ENCODE data around the gene C4orf54.

Gene C4orf54

DNA sequence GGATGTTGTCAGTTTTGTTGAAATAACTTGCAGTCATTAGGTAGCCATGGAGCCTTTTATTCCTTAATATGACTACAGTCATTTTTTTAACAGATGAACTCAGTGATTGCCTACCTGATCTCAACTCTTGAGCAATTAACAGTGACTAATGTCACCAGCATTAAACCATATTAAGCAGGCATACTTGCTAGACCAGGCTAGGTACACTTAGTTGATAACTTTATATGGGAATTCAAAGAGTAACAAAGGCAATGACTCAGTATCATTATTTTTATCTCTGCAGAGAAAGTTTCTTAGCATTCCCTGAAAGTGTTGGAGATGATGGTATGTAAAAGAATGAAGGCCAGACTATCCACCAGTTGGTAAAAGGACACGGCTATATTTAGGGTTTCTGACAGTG is at the start of gene C4orf54:
TSS of gene C4orf54 (minus strand) at position 31 of the 400 bp plus-strand sequence. CDS start 3,180 bp downstream, outside the sequence.
- DNase-seq = no peak

DNA sequence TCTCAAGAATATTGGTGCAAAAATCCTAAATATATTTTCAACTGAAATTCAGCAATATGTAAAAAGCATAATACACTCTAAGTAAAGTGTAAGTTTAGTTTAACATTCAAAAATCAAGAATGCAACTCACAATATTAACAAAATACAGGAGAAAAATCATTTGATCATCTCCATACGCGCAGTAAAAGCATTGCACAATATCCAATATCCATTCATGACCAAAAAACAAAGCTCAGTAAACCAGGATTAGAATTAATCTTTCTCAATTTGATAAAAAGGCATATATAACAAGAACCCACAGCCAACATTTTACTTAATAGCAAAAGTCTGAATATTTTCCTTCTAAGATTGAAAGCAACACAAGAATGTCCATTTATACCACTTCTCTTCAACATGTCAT is 48.3 kb upstream of the C4orf54 start:
- DNase-seq = no peak

DNA sequence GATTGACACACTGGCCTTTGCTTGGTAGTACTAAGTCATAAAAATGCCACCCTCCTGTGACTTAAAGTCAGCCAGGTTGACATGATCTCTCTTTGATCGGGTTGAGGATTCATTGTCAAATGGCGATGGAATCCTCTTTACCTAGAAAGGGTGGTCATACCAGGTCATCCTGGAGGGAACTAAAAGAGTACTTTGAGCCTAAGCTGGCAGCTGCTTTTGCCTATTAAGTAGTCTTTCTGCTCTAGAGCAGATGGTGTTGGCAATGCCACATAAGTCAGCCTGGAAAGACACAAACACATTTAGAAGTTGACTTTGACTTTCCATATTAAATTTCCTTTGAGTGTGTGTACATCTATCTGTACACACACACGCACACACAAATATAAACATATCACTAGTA is 39.2 kb upstream of the C4orf54 start:
- DNase-seq = no peak

DNA sequence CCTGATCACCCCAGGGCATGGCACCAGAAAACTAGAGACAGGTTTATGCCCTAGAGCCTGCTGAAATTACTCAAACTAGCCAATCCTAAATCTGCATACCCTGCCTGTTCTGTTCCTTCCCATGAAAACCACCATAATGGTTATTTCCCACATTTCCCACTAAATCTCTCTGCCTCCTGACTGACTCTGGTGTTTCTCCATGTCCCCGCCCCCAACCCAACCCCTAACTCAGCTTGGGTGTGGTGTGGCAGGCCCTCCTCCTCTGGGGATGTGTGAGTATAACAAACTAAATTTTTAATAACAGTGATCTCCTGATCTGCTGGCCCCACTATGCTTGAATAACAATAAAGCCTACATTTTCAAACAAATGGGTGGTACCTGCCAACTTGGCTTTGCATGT is 35.5 kb upstream of the C4orf54 start:
- no peak for DNase-seq

DNA sequence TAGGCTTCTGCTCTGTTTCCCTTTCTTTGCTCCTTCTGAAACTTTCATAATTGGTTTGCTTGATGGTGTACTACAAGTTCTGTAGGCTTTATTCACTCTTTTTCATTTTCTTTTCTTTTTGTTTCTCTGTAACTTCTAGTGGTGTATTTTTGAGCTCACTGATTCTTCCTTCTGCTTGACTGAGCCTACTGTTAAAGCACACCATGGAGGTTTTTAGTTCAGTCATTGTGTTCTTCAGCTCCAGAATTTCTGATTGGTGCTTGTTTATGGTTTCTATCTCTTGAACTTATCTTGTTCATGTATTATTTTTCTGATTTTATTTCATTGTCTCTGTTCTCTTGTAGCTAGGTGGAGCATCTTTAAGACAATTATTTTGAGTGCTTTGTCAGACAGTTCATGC is 33.4 kb upstream of the C4orf54 start:
- DNase-seq = no peak

DNA sequence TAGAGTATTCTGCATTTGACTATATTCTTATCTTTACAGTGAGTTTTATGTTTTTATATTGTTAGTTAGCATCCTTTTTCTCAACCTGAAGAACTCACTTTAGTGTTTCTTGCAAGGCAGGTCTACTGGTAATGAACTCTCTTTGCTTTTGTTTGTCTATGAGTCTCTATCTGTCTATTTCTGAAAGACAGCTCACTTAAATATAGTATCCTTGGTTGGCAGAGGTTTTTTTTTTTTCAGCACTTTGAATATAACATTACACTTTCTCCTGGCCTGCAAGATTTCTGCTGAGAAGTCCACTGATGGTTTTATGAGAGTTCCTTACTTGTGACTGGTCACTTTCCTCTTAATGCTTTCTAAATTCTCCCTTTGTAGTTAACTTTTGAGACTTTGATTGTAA is 32.8 kb upstream of the C4orf54 start:
- no peak for DNase-seq

DNA sequence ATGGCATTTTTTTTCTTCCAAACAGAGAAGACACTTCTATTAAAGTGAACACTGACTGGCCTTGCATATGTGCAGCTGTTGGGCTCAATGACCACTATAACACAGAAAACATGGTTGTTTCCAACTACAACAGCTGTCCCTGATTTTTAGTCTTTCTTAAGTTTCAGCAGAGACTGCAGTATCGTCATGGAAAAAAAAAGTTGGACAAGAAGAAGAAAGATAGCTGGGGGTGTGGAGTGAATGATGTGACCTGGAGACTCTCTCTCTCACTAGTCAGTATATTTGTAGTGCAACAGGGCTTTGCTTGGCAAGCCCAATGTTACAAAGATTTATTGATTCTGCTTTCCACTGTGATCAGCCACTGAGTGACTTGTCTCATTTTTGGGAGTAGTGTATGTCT is 29.5 kb upstream of the C4orf54 start:
- DNase-seq = no peak

DNA sequence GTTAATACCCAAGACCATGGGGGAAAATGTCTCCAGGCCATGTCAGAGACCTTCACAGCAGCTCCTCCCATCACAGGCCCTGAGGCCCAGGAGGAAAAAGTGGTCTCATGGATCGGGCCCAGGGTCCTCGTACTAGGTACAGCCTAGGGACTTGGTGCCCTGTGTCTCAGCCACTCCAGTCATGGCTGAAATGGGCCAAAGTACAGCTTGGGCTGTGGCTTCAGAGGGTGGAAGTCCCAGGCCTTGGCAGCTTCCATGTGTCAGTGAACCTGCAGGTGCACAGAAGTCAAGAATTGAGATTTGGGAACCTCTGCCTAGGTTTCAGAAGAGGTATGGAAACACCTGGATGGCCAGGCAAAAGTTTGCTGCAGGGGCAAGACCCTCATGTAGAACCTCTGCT is 27.6 kb upstream of the C4orf54 start:
- DNase-seq = no peak

DNA sequence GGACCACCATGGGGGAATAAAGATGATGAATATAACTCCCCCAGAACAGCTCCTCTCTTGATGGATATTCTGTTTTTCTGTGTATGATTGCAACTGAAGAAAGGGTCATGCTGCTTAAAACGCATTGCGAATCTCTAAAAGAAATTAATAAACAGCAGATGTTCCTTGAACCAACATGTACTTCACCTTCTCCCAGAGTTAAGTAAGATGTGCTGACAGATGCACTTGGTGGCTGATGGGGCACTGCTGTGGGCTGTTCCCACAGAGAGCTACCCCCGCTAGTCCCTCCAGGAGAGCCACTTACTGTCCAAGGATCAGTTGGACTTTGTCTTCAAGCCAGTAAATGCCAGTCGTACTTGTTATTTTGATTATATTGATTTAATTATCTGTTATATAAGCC is 26.3 kb upstream of the C4orf54 start:
- no peak for DNase-seq

DNA sequence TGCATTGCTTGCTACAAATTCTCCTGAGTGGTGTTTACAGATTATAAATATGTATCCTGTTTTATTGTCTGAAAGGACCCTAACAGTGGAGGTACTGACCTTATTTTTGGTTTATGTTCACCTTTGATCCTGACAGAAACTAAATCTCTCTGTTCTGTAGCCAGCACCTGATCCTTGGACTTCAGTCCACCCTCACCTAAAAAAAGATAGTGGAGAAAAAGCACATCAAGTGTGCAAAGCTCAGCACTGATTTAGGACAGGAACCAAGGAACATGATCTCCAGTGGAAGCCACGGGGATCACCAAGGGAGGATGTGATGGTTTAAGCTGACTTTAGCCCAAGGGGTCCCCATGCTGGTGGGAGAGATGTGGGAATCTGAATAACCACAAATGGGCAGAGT is 22.3 kb upstream of the C4orf54 start:
- no peak for DNase-seq

DNA sequence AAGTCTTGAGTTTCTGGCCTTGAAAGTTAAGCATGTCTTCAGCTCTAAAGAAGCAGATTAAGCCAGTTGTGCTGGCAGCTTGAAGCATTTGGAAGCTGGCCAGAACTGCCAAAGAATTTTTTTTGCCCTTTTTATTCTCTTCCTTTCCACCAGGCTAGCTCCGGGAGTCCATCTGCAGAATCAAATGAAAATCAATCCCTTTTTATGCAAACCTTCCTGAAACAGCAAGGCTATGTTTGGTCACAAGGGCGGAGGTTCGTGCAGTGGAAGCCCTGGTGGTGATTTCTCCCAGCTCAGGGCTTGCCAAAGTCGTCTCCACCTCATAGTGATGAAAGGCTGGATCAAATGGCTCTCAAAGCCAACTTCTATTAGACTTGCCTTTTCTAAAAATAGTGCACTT is 21.6 kb upstream of the C4orf54 start:
- no peak for DNase-seq

DNA sequence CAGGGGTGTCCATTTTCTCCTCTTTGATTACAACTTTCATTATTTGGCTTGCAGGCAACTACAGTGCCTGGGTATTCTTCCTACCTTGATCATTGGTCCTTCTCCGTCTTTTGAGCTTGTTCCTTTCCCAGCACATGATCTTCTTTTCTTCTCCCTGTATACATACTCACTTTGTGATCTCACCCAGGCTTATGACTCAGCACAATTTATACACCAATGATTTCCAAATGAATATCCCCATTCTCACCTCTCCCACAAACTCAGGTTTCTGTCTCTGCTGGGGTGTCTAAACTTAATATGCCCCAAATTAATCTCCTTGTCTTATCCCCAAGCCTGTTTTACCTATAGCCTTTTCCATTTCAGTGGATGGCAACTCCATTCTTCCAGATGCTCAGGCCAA is 19.5 kb upstream of the C4orf54 start:
- no peak for DNase-seq

DNA sequence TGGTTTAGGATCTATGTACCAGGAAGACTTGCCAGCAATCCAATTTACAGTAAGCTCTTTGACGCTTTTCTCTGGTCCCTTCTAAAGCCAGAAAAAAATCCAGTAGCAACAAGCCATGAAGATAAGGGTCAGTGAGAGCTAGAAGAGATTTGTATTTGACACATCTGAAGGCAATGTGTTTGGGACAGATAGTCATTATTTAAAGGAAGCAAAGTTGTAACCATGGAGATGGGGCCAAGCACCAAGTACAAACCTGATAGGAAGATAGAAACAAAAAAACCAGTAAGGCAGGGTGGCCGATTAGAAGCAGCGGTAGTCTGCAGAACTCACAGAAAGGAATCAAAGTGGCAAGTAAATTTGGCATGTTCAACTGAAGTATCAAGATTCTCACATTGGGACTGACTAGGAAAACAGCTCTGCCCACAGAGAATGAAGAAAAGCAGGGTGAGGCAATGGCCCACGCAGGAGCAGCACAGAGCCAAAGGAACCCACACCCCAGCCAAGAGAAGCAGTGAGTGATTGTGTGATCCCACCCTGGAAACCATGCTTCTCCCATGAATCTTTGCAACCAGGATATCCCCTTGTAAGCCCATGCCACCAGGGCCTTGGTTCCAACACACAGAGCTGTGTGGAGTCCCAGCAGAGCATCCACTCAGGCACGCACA is 12.9 kb upstream of the C4orf54 start:
- DNase-seq = no peak

DNA sequence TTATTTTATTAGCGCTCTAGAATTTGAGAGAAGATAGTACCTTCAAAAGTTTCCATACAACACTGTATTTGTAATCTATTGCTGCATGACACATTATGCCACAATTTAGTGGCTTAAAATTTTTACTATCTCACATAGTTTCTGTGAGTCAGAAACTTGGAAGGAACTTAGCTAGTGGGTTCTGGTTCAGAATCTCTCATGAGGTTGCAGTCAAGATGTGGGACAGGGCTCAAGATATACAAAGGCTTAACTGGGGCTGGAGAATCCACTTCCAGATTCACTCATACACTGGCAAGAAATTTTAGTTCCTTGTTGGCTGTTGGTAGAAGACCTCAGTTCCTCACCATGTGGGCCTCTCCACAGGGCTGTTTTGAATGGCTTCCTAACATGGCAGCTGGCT is 11.5 kb upstream of the C4orf54 start:
- DNase-seq = no peak

DNA sequence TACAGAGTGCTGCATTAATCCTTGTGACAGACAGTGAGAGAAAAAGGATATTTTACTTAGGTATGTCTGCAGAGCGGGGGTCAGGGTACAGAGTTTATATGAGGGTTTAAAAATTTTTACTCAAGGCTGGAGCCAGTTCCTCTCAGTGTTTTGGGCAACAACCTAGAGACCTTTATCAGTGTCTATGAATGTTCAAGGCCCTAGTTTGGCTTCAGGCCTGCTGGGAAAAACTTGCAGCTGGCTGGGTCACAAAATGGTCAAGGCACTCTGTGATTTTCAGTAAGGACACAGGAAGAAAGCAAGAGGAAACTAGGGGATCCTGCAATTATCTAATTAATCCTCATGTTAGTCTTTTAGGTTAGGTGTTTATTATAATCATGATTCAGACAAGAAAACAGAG is 10.8 kb upstream of the C4orf54 start:
- DNase-seq = no peak

DNA sequence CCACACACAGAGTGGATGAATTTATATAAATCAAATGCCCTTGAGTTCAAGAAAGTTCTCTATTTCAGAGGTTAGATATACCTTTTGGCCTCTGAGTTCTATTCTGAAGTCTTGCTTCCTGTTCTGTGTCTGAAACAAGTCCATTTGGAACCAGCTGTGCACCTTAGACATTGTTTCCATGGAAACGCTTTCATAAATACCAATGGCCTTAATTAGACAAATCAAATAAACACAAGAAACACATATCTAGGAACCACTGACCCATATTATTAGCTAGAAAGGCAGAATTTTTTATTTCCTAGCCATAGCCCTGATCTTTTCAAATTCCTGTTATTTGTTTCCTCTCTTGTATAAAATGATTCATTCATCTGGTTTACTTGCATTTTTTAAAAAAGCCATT is 8.4 kb upstream of the C4orf54 start:
- no peak for DNase-seq

DNA sequence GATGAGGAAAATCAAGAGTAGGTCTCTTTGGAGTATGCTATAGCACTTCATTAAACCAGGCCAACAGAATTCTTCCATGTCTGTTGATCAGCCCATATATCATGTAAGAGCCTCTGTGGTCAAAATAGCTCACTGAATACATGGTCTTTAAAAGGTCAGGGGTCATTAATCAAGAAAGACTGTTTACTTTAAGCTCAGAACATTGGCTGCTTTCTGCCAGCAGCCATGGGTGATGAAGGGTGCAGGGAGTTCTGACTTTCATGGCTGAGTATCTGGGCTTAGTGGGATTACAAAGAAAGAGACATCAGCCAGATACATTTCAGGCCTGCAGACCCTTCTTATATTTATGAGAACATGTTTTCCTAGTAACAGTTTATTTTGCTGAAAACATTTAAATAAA is 7.1 kb upstream of the C4orf54 start:
- no peak for DNase-seq

DNA sequence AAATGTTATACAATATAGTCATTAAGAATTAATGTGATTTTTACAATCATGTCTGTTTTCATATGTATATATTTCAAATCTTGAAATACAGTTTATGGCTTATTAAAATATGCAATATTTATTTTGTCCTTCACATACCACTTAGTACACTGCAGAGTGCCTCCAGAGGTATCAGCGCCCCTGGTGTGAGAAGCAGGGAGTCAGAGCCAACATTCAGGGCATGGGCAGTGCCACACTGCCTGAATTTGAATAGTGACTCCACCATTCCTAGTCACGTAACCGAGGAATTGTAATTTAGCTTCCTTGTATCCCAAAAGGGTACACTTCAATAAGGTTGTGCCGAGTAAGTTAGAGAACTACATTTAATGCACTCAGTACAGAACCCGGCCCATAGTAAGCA is 4.3 kb upstream of the C4orf54 start:
- no peak for DNase-seq

DNA sequence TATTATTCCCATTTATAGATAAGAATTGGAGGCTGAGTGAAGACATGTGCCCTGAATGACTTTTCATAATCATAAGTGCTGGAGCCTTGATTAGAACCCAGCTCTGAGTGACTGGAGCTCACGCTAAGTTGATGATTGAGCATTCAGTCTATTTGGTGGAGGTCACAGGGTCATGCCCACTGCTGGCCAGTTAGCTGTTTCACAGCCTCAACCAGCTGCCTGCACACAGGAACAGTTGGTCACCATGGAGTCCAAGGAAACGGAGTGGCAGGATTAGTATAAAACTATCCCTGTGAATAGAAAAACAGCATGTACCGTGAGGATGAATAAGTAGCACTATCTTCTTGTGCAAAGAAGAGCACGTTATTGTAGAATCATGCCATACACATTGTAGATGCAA is 1.0 kb upstream of the C4orf54 start:
- no peak for DNase-seq

DNA sequence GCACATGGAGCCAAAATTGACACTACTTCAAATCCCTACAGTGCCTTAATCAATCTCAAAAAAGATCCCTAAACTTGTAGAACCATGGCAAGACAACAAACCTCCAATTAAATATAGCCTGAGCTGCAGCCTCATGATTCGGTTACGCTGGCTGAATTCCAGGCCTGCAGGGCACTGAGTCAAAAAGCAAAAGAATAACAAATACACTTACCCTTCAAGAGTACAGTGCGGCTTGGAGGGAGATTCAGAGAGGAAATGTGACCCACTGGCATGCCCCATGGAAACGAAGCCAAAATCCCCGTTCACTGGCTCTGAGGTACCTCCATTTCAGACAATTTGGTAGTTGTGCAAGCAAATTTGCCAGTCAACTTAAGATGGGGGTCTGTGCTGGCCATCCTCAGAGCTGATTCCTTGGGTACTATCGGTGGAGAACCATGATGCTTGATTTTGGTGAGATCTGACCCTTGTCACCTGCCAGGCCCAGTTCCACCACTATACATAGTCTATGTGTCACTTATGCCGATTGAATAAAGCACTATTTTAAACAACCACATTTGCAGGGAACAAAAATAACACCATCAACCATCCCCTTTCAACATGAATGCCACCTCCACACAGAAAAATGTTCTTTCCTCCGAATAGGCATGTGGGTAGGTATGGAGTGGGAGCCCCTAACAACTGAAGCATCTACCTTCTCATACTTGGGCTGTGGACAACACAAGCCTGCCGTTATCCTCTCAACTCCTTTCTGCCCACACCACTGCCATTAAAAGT is 2.1 kb downstream of the C4orf54 start:
- DNase-seq = no peak

DNA sequence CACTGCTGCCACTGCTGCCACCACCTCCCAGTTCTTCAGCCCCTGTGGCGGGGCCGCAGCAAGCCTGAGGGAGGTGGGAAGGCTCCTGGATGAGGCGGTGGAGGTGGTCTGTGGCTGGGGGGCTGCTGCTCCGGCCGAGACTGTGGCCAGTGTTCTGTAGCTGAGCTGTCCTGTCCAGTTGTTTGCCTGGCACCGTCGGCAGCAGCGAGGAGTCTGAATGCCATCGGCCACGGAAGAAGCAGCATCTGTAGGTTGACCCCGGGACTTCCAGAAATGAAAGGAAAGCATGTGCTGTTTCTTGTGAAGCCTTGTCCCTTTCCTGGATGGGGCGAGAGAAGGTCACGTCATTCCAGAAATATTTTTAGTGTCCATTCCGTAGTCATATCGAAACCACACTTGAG is 3.3 kb downstream of the C4orf54 start:
- no peak for DNase-seq

DNA sequence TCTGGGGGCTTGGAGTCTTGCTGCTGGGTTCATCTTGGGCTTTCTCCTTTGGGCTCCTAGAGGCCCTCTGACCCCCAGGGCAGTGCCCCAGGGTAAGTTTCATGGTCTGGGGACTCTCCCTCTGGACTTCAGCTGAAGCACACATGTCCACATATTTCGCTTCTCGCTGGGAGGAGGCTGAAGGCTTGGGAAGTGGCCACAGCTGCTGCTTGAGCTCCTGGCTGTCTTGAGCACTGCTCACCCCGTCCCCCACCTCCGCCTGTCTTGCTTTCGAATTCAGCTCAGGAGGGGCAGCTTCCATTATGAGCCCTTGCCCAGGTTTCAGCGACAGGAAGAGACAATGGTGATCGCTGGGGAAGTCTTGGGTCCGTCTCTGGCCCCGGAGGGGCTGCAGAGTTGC is 3.7 kb downstream of the C4orf54 start:
- no peak for DNase-seq

DNA sequence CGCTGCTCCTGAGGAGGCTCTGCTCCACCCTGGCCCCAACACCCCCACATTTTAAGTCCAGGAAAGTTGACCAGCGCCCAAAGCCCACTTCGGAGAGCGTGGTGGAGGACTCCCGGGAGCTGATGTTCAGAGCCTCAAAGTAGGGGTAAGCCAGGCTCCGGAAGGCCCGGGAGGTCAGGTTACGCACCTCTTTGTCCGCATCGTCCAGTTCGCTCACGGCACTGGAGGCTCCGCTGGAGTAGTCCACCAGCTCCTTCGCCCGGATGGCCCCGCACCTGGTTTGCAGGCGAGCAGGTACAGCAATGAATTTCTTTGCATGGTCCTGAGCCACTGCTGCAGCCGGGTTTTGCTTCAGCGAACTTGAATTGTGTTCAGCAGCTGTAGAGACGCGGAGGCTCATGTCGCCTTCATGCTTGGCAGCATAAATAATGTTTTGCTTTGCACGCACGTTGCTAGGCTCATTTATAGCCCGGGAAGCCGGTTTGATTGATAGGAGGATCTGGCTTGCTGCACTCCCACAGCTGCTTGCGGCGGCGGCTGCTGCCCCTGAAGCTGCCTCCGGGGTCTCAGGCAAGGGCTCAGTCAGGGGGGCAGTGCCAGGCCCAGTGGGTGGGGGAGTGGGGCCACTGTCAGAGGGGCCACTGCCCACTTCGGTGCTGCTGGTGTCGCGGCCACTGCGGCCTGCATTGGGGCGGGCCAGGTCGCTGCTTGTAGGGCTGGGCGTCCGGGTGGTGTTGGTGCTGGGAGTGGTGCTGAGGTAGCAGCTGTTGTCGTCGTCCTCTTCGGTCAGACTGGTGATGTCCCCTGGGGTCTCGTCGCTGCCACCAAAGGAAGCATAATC is 4.8 kb downstream of the C4orf54 start:
- DNase-seq = no peak
